NK-92 (cell line): ENCODE measurements around the gene NALCN.

ENCODE experiments used
- DNase-seq: peaks from one replicate; lab custom pipeline; 2025; ENCODE audit not compliant: unreplicated experiment; lab: John Stamatoyannopoulos, UW

NALCN gene

GRCh38 chr13:101416181-101417042 lies at the start of gene NALCN:
NALCN (minus strand) TSS chr13:101416508; CDS start chr13:101399126, 17,382 bp downstream.
- DNase-seq = no peak

- DNase-seq = no peak
Observed at GRCh38 chr13:101465877-101466276, 49.6 kb upstream of the NALCN start.

GRCh38 chr13:101457176-101457575 lies 40.9 kb upstream of the NALCN start:
- no peak for DNase-seq

- no peak for DNase-seq
Observed at GRCh38 chr13:101455863-101456262, 39.6 kb upstream of the NALCN start.

- DNase-seq = no peak
Observed at GRCh38 chr13:101454767-101455166, 38.5 kb upstream of the NALCN start.

GRCh38 chr13:101453784-101454201 lies 37.5 kb upstream of the NALCN start:
- DNase-seq = no peak

GRCh38 chr13:101452519-101453485 lies 36.5 kb upstream of the NALCN start, which contains the start of gene ITGBL1:
ITGBL1 (plus strand) TSS chr13:101452675; CDS start chr13:101452834, 159 bp downstream.
- no peak for DNase-seq

GRCh38 chr13:101451641-101452040 lies 35.3 kb upstream of the NALCN start:
- no peak for DNase-seq

- DNase-seq = no peak
Observed at GRCh38 chr13:101450749-101451130, 34.4 kb upstream of the NALCN start.

- DNase-seq = no peak
Observed at GRCh38 chr13:101449790-101450748, 33.8 kb upstream of the NALCN start.

GRCh38 chr13:101447852-101448251 lies 31.5 kb upstream of the NALCN start:
- DNase-seq = no peak

- no peak for DNase-seq
Observed at GRCh38 chr13:101434486-101434885, 18.2 kb upstream of the NALCN start.

GRCh38 chr13:101433895-101434294 lies 17.6 kb upstream of the NALCN start:
- DNase-seq = no peak

GRCh38 chr13:101429733-101430132 lies 13.4 kb upstream of the NALCN start:
- DNase-seq = no peak

GRCh38 chr13:101425623-101426022 lies 9.3 kb upstream of the NALCN start:
- no peak for DNase-seq

- no peak for DNase-seq
Observed at GRCh38 chr13:101425156-101425471, 8.8 kb upstream of the NALCN start.

GRCh38 chr13:101424381-101425155 lies 8.3 kb upstream of the NALCN start:
- no peak for DNase-seq

- DNase-seq = no peak
Observed at GRCh38 chr13:101423872-101424271, 7.6 kb upstream of the NALCN start.

- no peak for DNase-seq
Observed at GRCh38 chr13:101417501-101417900, 1.2 kb upstream of the NALCN start.

- DNase-seq = no peak
Observed at GRCh38 chr13:101417043-101417406, 717 bp upstream of the NALCN start.
